OCI-LY1 (cell line): ENCODE measurements around the gene PLAAT5.

Source experiments
- H2AFZ ChIP-seq: fragments of 200-600 bp; sonication (generic), shearing (Covaris generic); 2 replicates; pipeline ENCODE4 v1.6.0; 2014; ENCODE audit warnings: antibody characterized with exemption, mild to moderate bottlenecking, low read length
- H3F3A ChIP-seq: fragments of 200-600 bp; sonication (generic), shearing (Covaris generic); 2 replicates; pipeline ENCODE4 v1.6.0; 2014; ENCODE audit warnings: mild to moderate bottlenecking, antibody characterized with exemption, low read length, moderate library complexity; ENCODE audit not compliant: insufficient read depth
- H3K27ac ChIP-seq: fragments of 200-600 bp; sonication (generic); 2 replicates; pipeline ENCODE4 v1.5.1; 2014; ENCODE audit warnings: low read length, mixed run types, mild to moderate bottlenecking, low read depth; ENCODE audit not compliant: poor library complexity, severe bottlenecking
- H3K27me3 ChIP-seq: fragments of 200-600 bp; sonication (generic); 2 replicates; pipeline ENCODE4 v1.6.0; 2014; ENCODE audit warnings: antibody characterized with exemption, mild to moderate bottlenecking, low read length, moderate library complexity; ENCODE audit not compliant: insufficient read depth
- H3K36me3 ChIP-seq: fragments of 200-600 bp; sonication (generic); 2 replicates; pipeline ENCODE4 v1.6.1; 2014; ENCODE audit warnings: mild to moderate bottlenecking, antibody characterized with exemption, low read length, moderate library complexity, mixed read lengths; ENCODE audit not compliant: insufficient read depth
- H3K4me1 ChIP-seq: fragments of 200-600 bp; sonication (generic); 2 replicates; pipeline ENCODE4 v1.5.1; 2014; ENCODE audit warnings: mild to moderate bottlenecking, low read length, moderate library complexity; ENCODE audit not compliant: insufficient read depth, severe bottlenecking
- H3K4me2 ChIP-seq: fragments of 200-600 bp; sonication (generic), shearing (Covaris generic); 2 replicates; pipeline ENCODE4 v1.6.1; 2014; ENCODE audit warnings: low read length
- H3K4me3 ChIP-seq: fragments of 200-600 bp; sonication (generic); 2 replicates; pipeline ENCODE4 v1.5.1; 2014; ENCODE audit warnings: low read length, low read depth, mild to moderate bottlenecking, mixed read lengths; ENCODE audit not compliant: poor library complexity, severe bottlenecking
- H3K79me2 ChIP-seq: fragments of 200-600 bp; shearing (Covaris generic); 2 replicates; pipeline ENCODE4 v1.6.1; 2016; ENCODE audit warnings: mixed run types, low read length, mixed read lengths; ENCODE audit not compliant: insufficient read depth
- H3K9ac ChIP-seq: fragments of 200-600 bp; sonication (generic), shearing (Covaris generic); 2 replicates; pipeline ENCODE4 v1.6.1; 2014; ENCODE audit warnings: mild to moderate bottlenecking, low read length, mixed read lengths
- H3K9me2 ChIP-seq: fragments of 200-600 bp; sonication (generic), shearing (Covaris generic); 2 replicates; pipeline ENCODE4 v1.6.1; 2014; ENCODE audit warnings: low read depth, mild to moderate bottlenecking, low read length, mixed read lengths
- H3K9me3 ChIP-seq: fragments of 200-600 bp; shearing (Covaris generic); 2 replicates; pipeline ENCODE4 v1.6.1; 2014; ENCODE audit warnings: low read length, mixed read lengths
- H4K20me1 ChIP-seq: fragments of 200-600 bp; sonication (generic), shearing (Covaris generic); 2 replicates; pipeline ENCODE4 v1.6.0; 2016; ENCODE audit warnings: mild to moderate bottlenecking, low read length; ENCODE audit not compliant: insufficient read depth
- CTCF ChIP-seq: fragments of 200-600 bp; sonication (generic), shearing (Covaris generic); IDR thresholded peaks from 2 replicates; pipeline ENCODE4 v1.5.1; 2017; ENCODE audit warnings: mild to moderate bottlenecking, antibody characterized with exemption, low read length, moderate library complexity, mixed read lengths
- EZH2 ChIP-seq: fragments of 200-600 bp; sonication (generic), shearing (Covaris generic); IDR thresholded peaks from 2 replicates; pipeline ENCODE4 v1.8.0; 2017; ENCODE audit warnings: borderline replicate concordance, mixed run types, mild to moderate bottlenecking, antibody characterized with exemption, low read length, moderate library complexity, mixed read lengths

PLAAT5 gene

GRCh38 chr11:63535734-63536133 lies 44.8 kb upstream of the PLAAT5 start:
- H3K4me3 ChIP-seq: no peak overlapping the region
- H3K79me2 ChIP-seq: no peaks in the 10 kb centered on the region
- no peak overlapping the region for H3K9ac ChIP-seq
- no peak overlapping the region for H2AFZ ChIP-seq
- no peaks in the 10 kb centered on the region for H3F3A ChIP-seq
- no peaks in the 10 kb centered on the region for H3K36me3 ChIP-seq
- H3K27ac ChIP-seq: no peak overlapping the region
- no peaks in the 10 kb centered on the region for H3K9me3 ChIP-seq
- no peaks in the 10 kb centered on the region for H4K20me1 ChIP-seq
- H3K27me3 ChIP-seq: no peaks in the 10 kb centered on the region
- no peaks in the 10 kb centered on the region for H3K9me2 ChIP-seq
- peaks cover 11% of the 10 kb centered on the region for H3K4me1 ChIP-seq
- TF ChIP-seq EZH2 (no peak), CTCF (no peak)
- H3K4me2 ChIP-seq: no peak overlapping the region

- Histone ChIP-seq H3K4me2 (no peak overlapping the region), H4K20me1 (no peaks in the 10 kb centered on the region), H3K36me3 (no peaks in the 10 kb centered on the region), H3K9me2 (no peaks in the 10 kb centered on the region), H3K4me3 (no peak overlapping the region), H2AFZ (no peak overlapping the region), H3K27ac (no peak overlapping the region), H3K9ac (no peak overlapping the region), H3K79me2 (no peaks in the 10 kb centered on the region), H3K27me3 (no peaks in the 10 kb centered on the region), H3F3A (no peaks in the 10 kb centered on the region), H3K4me1 (peaks cover 11% of the 10 kb centered on the region), H3K9me3 (no peaks in the 10 kb centered on the region)
- TF ChIP-seq EZH2: no peak
Observed at GRCh38 chr11:63534895-63535461, 44.0 kb upstream of the PLAAT5 start.

- Histone ChIP-seq H3K27ac (no peak overlapping the region), H3K9me3 (no peaks in the 10 kb centered on the region), H3K4me2 (no peak overlapping the region), H3K4me1 (peaks cover 11% of the 10 kb centered on the region), H3K79me2 (no peaks in the 10 kb centered on the region), H3K27me3 (no peaks in the 10 kb centered on the region), H3K4me3 (no peak overlapping the region), H3K9ac (no peak overlapping the region), H2AFZ (no peak overlapping the region), H4K20me1 (no peaks in the 10 kb centered on the region), H3K36me3 (no peaks in the 10 kb centered on the region), H3F3A (no peaks in the 10 kb centered on the region), H3K9me2 (no peaks in the 10 kb centered on the region)
- no peak for TF ChIP-seq CTCF
Observed at GRCh38 chr11:63534076-63534475, 43.1 kb upstream of the PLAAT5 start.

- H3K79me2 ChIP-seq: no peaks in the 10 kb centered on the region
- no peak overlapping the region for H3K27ac ChIP-seq
- TF ChIP-seq EZH2 (no peak), CTCF (no peak)
- H3K4me3 ChIP-seq: no peak overlapping the region
- H3K9me2 ChIP-seq: no peaks in the 10 kb centered on the region
- no peaks in the 10 kb centered on the region for H4K20me1 ChIP-seq
- no peaks in the 10 kb centered on the region for H3K36me3 ChIP-seq
- H2AFZ ChIP-seq: no peak overlapping the region
- H3K9me3 ChIP-seq: no peaks in the 10 kb centered on the region
- no peak overlapping the region for H3K4me2 ChIP-seq
- peaks cover 11% of the 10 kb centered on the region for H3K4me1 ChIP-seq
- H3F3A ChIP-seq: no peaks in the 10 kb centered on the region
- no peaks in the 10 kb centered on the region for H3K27me3 ChIP-seq
- H3K9ac ChIP-seq: no peak overlapping the region
Observed at GRCh38 chr11:63532799-63533475, 42.0 kb upstream of the PLAAT5 start.
